Pancreas (tissue), 10 donors: ENCODE data around the gene IMPDH1. TPM values are rescaled to one million over a fixed set of nuclear protein-coding genes. Genes with fewer than 3 reads are reported as not detected.

Experiments used
- ATAC-seq, 4 donors: fragments of 200-7000 bp; cut with Tn5 transposase; one replicate each; pipeline versions ENCODE4 v1.8.0 to v1.9.1; 2020; ENCODE audit warnings: mild to moderate bottlenecking in 4 of 4, moderate library complexity in 4 of 4
- DNase-seq, 6 donors: peaks; one replicate each; pipeline ENCODE4 v3.0.0-alpha.2; 2020
- FAIRE-seq: peaks from 2 replicates; lab custom pipeline; 2012; peaks lifted over from hg19 to GRCh38; lab: Jason Lieb, UNC
- H3K27ac ChIP-seq, 4 donors: fragments of 200-600 bp; sonication (generic); 1 replicate in 3 of 4; 2 replicates in 1 of 4; pipeline versions ENCODE4 v1.5.0 to v1.8.0; 2020
- H3K27me3 ChIP-seq, 4 donors: fragments of 200-600 bp; one replicate each; pipeline ENCODE4 v1.8.0; 2021
- H3K36me3 ChIP-seq, 3 donors: fragments of 200-600 bp; sonication (generic) in 1 of 3; one replicate each; pipeline versions ENCODE4 v1.5.0 to v1.8.0; 2020 to 2021
- H3K4me1 ChIP-seq, 3 donors: fragments of 200-600 bp; one replicate each; pipeline ENCODE4 v1.8.0; 2021
- H3K4me3 ChIP-seq, 4 donors: fragments of 200-600 bp; sonication (generic) in 2 of 4; one replicate each; pipeline versions ENCODE4 v1.5.0 to v1.8.0; 2020 to 2021
- H3K9me3 ChIP-seq, 4 donors: fragments of 200-600 bp; one replicate each; pipeline ENCODE4 v1.8.0; 2021
- CTCF ChIP-seq, 4 donors: fragments of 200-600 bp; sonication (generic) in 3 of 4; IDR thresholded peaks; one replicate each; pipeline versions ENCODE4 v1.5.0 to v1.8.0; 2021; ENCODE audit warnings: antibody characterized with exemption in 4 of 4
- WGBS, 2 donors: extraction: QIAGEN DNeasy Blood & Tissue Kit; methylation state at CpG; one replicate each; pipeline ENCODE4 v1.1.7; 2013; 5-methylcytosine and 5-hydroxymethylcytosine counted together
- intact Hi-C, 3 donors: fragments of 100-400 bp; cut with DNase I; formaldehyde crosslinking; loops; one replicate each; pipeline versions ENCODE4 v1.11.1 to v1.14.2; 2022
- polyA plus RNA-seq, 2 donors: library from polyadenylated mRNA; stranded (reverse); fragments of 200-250 nt; gene quantifications; one replicate each; pipeline ENCODE4 v1.2.3, GENCODE V29; 2013
- total RNA-seq, 6 donors: library from RNA; stranded (reverse); fragmentation: NEBNext Ultra II Directional in 4 of 6; extraction: Animal tissue kit (Norgen Biotek cat#: 25700) in 4 of 6; gene quantifications; one replicate each; pipeline versions ENCODE4 v1.2.1 to v1.2.4, GENCODE V29; 2021 to 2023
- donor health status: healthy with polysubstance abuse.
- donor health status: DM: no; HTN: no; CAD: no; lungs with moderate emphysema.
- donor health status: DM: no; HTN: no; CAD: no.
- donor health status: control.
- donor health status: control.
- donor health status: Bipolar disorder and iron deficiency.
- donor health status: DM: yes; HTN: yes; CAD: no.
- donor health status: DM: no; HTN: no; CAD: no.
- donor health status: DM: no; HTN: no; CAD: no.
- donor health status: DM: yes; HTN: yes; CAD: no.

IMPDH1 gene
- total and polyA plus RNA-seq, 8 donors, result 16.8 to 26.0 (median 19.8) TPM

GRCh38 chr7:128352153-128352537 is 57.6 kb downstream of the IMPDH1 start:
- WGBS, 2 donors, result 8 to 10% methylated on average over 21 to 34 of the region's 34 CpGs

GRCh38 chr7:128351296-128352152 is 58.3 kb downstream of the IMPDH1 start:
- FAIRE-seq, result no peak
- Histone ChIP-seq H3K4me1 (no peaks in the 10 kb centered on the region), H3K4me3 (peak overlapping the region in 2 of 4 donors; percentile 13 to 30), H3K36me3 (no peaks in the 10 kb centered on the region), H3K9me3 (no peaks in the 10 kb centered on the region), H3K27me3 (peaks cover 0 to 4% (median 0%) of the 10 kb centered on the region in 4 donors), H3K27ac (no peak overlapping the region)
- no peak for TF ChIP-seq CTCF (IDR thresholded peaks at IDR 0.05)
- WGBS, 2 donors, result 17 to 20% methylated on average over 63 to 97 of the region's 97 CpGs
- peak in 2 of 4 donors; percentile 5 to 6 for ATAC-seq
- peak in 3 of 6 donors; percentile 30 to 73 (median 59) for DNase-seq
- intact Hi-C loops, result no loop called here

More at GRCh38 chr7:128352153-128352537, 57.6 kb downstream of the IMPDH1 start:
- ATAC-seq, result peak; percentile 74 to 94 (median 87)
- Histone ChIP-seq H3K4me3 (peak overlapping the region in 2 of 4 donors; percentile 13 to 30), H3K36me3 (no peaks in the 10 kb centered on the region), H3K9me3 (no peaks in the 10 kb centered on the region), H3K27me3 (peaks cover 0 to 4% (median 0%) of the 10 kb centered on the region in 4 donors), H3K4me1 (no peaks in the 10 kb centered on the region), H3K27ac (no peak overlapping the region)
- peak; percentile 37 to 53 (median 48) for TF ChIP-seq CTCF (IDR thresholded peaks at IDR 0.05)
- peak; percentile 53 to 85 (median 65) for DNase-seq
- no peak for FAIRE-seq
- intact Hi-C loops, result no loop called here

- Histone ChIP-seq H3K27me3 (peaks cover 0 to 4% (median 0%) of the 10 kb centered on the region in 4 donors), H3K4me3 (no peak overlapping the region)
- intact Hi-C loops, result no loop called here
Measured at GRCh38 chr7:128350708-128351295, 59.0 kb downstream of the IMPDH1 start.

GRCh38 chr7:128349466-128349825 is 60.3 kb downstream of the IMPDH1 start:
- no peaks in the 10 kb centered on the region for H3K36me3 ChIP-seq
- no peak overlapping the region for H3K4me3 ChIP-seq
- intact Hi-C loops, result loop anchor here in 2 of 3 donors (5.0 kb wide), 2 partner anchors 33 to 38 kb away; no protein-coding TSS in a partner anchor
- peaks cover 0 to 4% (median 0%) of the 10 kb centered on the region in 4 donors for H3K27me3 ChIP-seq
- ATAC-seq (no peak), FAIRE-seq (no peak), DNase-seq (no peak)
- no peak for TF ChIP-seq CTCF (IDR thresholded peaks at IDR 0.05)
- H3K9me3 ChIP-seq, result no peaks in the 10 kb centered on the region
- no peak overlapping the region for H3K27ac ChIP-seq
- WGBS, 2 donors, result 24 to 27% methylated on average over 4 of the region's 4 CpGs
- no peaks in the 10 kb centered on the region for H3K4me1 ChIP-seq

More at GRCh38 chr7:128350708-128351295, 59.0 kb downstream of the IMPDH1 start:
- DNase-seq, result peak in 1 of 6 donors; percentile 72
- 65 to 66% methylated on average over 30 to 35 of the region's 35 CpGs for WGBS, 2 donors
- Histone ChIP-seq H3K27ac (no peak overlapping the region), H3K4me1 (no peaks in the 10 kb centered on the region), H3K36me3 (no peaks in the 10 kb centered on the region), H3K9me3 (no peaks in the 10 kb centered on the region)
- ATAC-seq, result no peak
- FAIRE-seq, result no peak
- TF ChIP-seq CTCF (IDR thresholded peaks at IDR 0.05), result no peak
